CD4-positive, alpha-beta T cell (primary cell): ENCODE results near the gene SMIM44. TPM values are rescaled to one million over a fixed set of nuclear protein-coding genes. Genes with fewer than 3 reads are reported as not detected.

Experiments used
- ATAC-seq: fragments of 200-7000 bp; cut with Tn5 transposase; one replicate; pipeline ENCODE4 v1.10.0; 2022; ENCODE audit warnings: mild to moderate bottlenecking; ENCODE audit not compliant: poor library complexity
- CTCF ChIA-PET: fragments of 350-600 bp; sonication (Branson Sonifier 250); formaldehyde crosslinking; loops from one replicate; lab custom pipeline; 2021; ENCODE audit warnings: antibody characterized with exemption, inconsistent platforms; lab: Charles Lee
- POLR2A ChIA-PET: fragments of 350-600 bp; sonication (Branson Sonifier 250); formaldehyde crosslinking; loops from one replicate; lab custom pipeline; 2021; ENCODE audit warnings: antibody characterized with exemption, inconsistent platforms; lab: Charles Lee
- DNase-seq, 14 experiments: peaks; one replicate each; pipeline ENCODE4 v3.0.0-alpha.2; 2013 to 2020; ENCODE audit warnings: mixed read lengths in 2 of 14
- H3K27ac ChIP-seq, 2 donors: one replicate each; pipeline versions ENCODE4 v1.5.1 to v1.7.0; 2013; ENCODE audit warnings: low read length in 2 of 2, low read depth in 1 of 2, mild to moderate bottlenecking in 1 of 2
- H3K27me3 ChIP-seq, 2 experiments: 1 replicate in 1 of 2; 2 replicates in 1 of 2; pipeline versions ENCODE4 v1.6.1 to v1.7.0; 2013; ENCODE audit warnings: low read length in 2 of 2, control low read depth in 1 of 2, mild to moderate bottlenecking in 1 of 2, moderate library complexity in 1 of 2; ENCODE audit not compliant: insufficient read depth in 2 of 2, control insufficient read depth in 1 of 2
- H3K36me3 ChIP-seq: one replicate; pipeline ENCODE4 v1.6.1; 2013; ENCODE audit warnings: low read length, control low read depth; ENCODE audit not compliant: insufficient read depth
- H3K4me1 ChIP-seq: one replicate; pipeline ENCODE4 v1.6.1; 2013; ENCODE audit warnings: low read length, control low read depth; ENCODE audit not compliant: insufficient read depth
- H3K4me3 ChIP-seq: one replicate; pipeline ENCODE4 v1.5.1; 2013; ENCODE audit warnings: mild to moderate bottlenecking, low read length, moderate library complexity
- H3K9me3 ChIP-seq, 2 experiments: 1 replicate in 1 of 2; 2 replicates in 1 of 2; pipeline versions ENCODE4 v1.6.1 to v1.7.0; 2013; ENCODE audit warnings: low read length in 2 of 2, mild to moderate bottlenecking in 2 of 2, control low read depth in 1 of 2, moderate library complexity in 1 of 2; ENCODE audit not compliant: control insufficient read depth in 1 of 2, insufficient read depth in 1 of 2
- H3K27ac Mint-ChIP-seq: one replicate; pipeline ENCODE4 v1.8.0; 2020; ENCODE audit warnings: mixed read lengths
- H3K27me3 Mint-ChIP-seq: one replicate; pipeline ENCODE4 v1.8.0; 2021; ENCODE audit warnings: mixed read lengths
- H3K36me3 Mint-ChIP-seq: one replicate; pipeline ENCODE4 v1.8.0; 2021; ENCODE audit warnings: low read depth, mixed read lengths
- H3K4me1 Mint-ChIP-seq: one replicate; pipeline ENCODE4 v1.8.0; 2021; ENCODE audit warnings: low read depth, mixed read lengths
- H3K4me3 Mint-ChIP-seq: one replicate; pipeline ENCODE4 v1.8.0; 2020; ENCODE audit warnings: mild to moderate bottlenecking, mixed read lengths
- H3K9me3 Mint-ChIP-seq: one replicate; pipeline ENCODE4 v1.8.0; 2020; ENCODE audit warnings: mixed read lengths
- CTCF ChIP-seq: fragments of 200-600 bp; IDR thresholded peaks from one replicate; pipeline ENCODE4 v1.8.0; 2022; ENCODE audit warnings: antibody characterized with exemption, mild to moderate bottlenecking
- intact Hi-C, 2 experiments: fragments of 100-400 bp; cut with DNase I in 1 of 2; cut with micrococcal nuclease in 1 of 2; formaldehyde crosslinking; loops; one replicate each; pipeline versions ENCODE4 v1.15.1 to v1.9.0; 2023 to 2025; cut with DNase I, micrococcal nuclease
- total RNA-seq, 174 experiments: library from RNA in 2 of 174; stranded (reverse) in 2 of 174; gene quantifications; one replicate each; pipeline ENCODE4 v1.2.3 and lab custom pipeline; 2021 to 2026

The SMIM44 gene
- total RNA-seq, 2 experiments from 2014 or later: not detected

DNA sequence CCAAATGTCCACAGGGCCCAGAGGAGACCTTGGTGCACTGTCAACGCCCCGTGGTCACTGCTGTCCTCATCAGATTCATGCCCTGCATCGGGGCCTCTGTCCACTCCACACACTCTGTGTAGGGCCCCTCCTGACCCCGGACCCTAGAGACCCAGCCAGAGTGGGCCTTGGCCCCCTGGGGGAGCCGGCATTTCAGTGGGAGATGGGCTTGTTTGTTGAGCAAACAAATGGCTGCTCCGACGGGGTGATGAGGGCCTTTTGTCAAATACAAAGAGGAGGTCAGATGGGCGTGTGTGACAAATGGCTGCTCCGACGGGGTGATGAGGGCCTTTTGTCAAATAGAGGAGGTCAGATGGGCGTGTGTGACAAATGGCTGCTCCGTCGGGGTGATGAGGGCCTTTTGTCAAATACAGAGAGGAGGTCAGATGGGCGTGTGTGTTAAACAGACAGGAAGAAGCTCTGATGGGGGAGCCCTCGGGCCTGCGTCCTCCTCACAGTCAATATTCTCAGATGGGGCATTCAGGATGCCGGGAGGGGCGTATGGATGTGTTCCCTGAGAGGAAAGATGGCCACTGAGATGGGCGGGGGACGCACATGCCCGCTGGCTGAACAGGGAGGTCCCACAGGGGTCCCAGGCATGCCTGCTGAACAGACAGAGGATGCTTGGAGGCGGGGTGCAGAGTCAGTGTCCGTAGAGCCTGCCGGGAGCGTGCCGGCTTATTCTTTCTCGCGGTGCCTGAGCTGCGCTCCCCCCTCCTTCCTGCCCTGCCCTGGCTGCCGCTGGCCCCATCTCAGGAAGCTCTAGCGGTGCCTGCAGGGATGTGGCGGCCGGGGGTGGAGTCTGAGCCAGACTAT, 39.2 kb downstream of the SMIM44 start:
- Histone ChIP-seq H3K27ac (no peak overlapping the region), H3K9me3 (no peaks in the 10 kb centered on the region), H3K36me3 (peaks cover 24% of the 10 kb centered on the region), H3K4me1 (peaks cover 4% of the 10 kb centered on the region), H3K4me3 (no peak overlapping the region), H3K27me3 (no peaks in the 10 kb centered on the region)
- Mint-ChIP-seq H3K4me1 (peaks cover 5% of the 10 kb centered on the region), H3K27ac (no peak overlapping the region), H3K27me3 (no peaks in the 10 kb centered on the region), H3K36me3 (peaks cover 10% of the 10 kb centered on the region), H3K9me3 (no peaks in the 10 kb centered on the region), H3K4me3 (no peak overlapping the region)
- intact Hi-C loops: no loop called here
- ATAC-seq (no peak), DNase-seq (no peak)
- POLR2A ChIA-PET: interaction anchor here (0.9 to 1.2 kb wide), 2 partner anchors 9 to 56 kb away, joined by 3 read pairs; partner anchors contain the start of gene DOHH
- TF ChIP-seq CTCF: no peak
- CTCF ChIA-PET: no interaction called here

DNA sequence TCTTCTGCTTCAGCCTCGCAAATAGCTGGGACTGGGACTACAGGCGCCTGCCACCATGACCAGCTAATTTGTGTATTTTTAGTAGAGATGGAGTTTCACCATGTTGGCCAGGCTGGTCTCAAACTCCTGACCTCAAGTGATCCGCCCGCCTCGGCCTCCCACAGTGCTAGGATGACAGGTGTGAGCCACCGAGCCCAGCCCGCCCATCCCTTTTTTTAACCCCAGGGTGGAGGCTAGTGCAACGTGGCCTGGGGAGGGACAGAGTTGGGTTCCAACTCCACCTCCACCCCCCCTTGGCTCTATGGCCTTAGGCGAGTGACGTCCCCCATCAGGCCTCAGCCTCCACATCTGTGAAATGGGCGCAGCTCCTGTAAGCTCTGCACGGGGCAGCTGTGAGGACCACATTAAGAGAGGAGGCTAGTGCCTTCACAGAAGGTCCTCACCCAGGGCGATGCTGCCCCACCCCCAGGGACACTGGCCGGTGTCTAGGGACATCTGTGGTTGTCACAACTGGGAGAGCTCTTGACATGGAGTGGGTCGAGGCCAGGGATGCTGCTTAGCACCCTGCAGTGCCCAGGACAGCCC, 40.7 kb downstream of the SMIM44 start:
- Histone ChIP-seq H3K27ac (no peak overlapping the region), H3K36me3 (peaks cover 17% of the 10 kb centered on the region), H3K27me3 (no peaks in the 10 kb centered on the region), H3K4me3 (no peak overlapping the region), H3K4me1 (peaks cover 4% of the 10 kb centered on the region), H3K9me3 (no peaks in the 10 kb centered on the region)
- ATAC-seq (no peak), DNase-seq (no peak)
- intact Hi-C loops: no loop called here
- no peak overlapping the region for H3K4me3 Mint-ChIP-seq
- H3K9me3 Mint-ChIP-seq: no peaks in the 10 kb centered on the region
- no peak overlapping the region for H3K27ac Mint-ChIP-seq
- H3K36me3 Mint-ChIP-seq: peaks cover 14% of the 10 kb centered on the region
- POLR2A ChIA-PET: no interaction called here
- H3K4me1 Mint-ChIP-seq: peaks cover 5% of the 10 kb centered on the region
- H3K27me3 Mint-ChIP-seq: no peaks in the 10 kb centered on the region
- no peak for TF ChIP-seq CTCF
- CTCF ChIA-PET: no interaction called here

DNA sequence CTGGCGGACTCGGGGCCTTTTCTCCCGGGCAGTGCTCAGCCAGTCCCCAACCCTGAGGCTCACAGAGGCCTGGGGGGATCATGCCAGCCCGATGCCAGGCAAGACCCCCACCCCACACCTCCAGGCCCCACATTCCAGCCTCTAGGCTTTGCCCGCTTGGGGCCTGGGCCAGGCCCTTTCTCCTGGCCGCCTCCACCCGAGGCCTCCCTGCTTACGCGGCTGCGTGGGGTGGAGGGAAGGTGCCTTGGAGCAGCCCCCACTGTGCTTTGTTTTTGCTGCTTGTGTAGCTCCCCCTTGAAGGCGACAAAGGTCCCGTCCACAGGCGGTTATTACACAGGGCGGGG, 41.3 kb downstream of the SMIM44 start:
- no peaks in the 10 kb centered on the region for H3K27me3 Mint-ChIP-seq
- TF ChIP-seq CTCF: no peak
- H3K4me3 ChIP-seq: no peak overlapping the region
- peaks cover 14% of the 10 kb centered on the region for H3K36me3 Mint-ChIP-seq
- no peaks in the 10 kb centered on the region for H3K27me3 ChIP-seq
- peaks cover 17% of the 10 kb centered on the region for H3K36me3 ChIP-seq
- POLR2A ChIA-PET: no interaction called here
- peaks cover 4% of the 10 kb centered on the region for H3K4me1 ChIP-seq
- intact Hi-C loops: no loop called here
- H3K9me3 ChIP-seq: no peaks in the 10 kb centered on the region
- no peak overlapping the region for H3K27ac ChIP-seq
- no peak for DNase-seq
- H3K27ac Mint-ChIP-seq: no peak overlapping the region
- H3K4me3 Mint-ChIP-seq: no peak overlapping the region
- H3K4me1 Mint-ChIP-seq: peaks cover 5% of the 10 kb centered on the region
- CTCF ChIA-PET: no interaction called here
- ATAC-seq: no peak
- no peaks in the 10 kb centered on the region for H3K9me3 Mint-ChIP-seq
